Karpas-422 (cell line): ENCODE results near the gene GAS6. TPM values are rescaled to one million over a fixed set of nuclear protein-coding genes. Genes with fewer than 3 reads are reported as not detected.

Source experiments
- DNase-seq: peaks from one replicate; pipeline ENCODE4 v3.0.0-alpha.2; 2015
- H2AFZ ChIP-seq: fragments of 200-600 bp; sonication (generic); 2 replicates; pipeline ENCODE4 v1.6.1; 2014; ENCODE audit warnings: antibody characterized with exemption, low read length, mixed read lengths
- H3K27ac ChIP-seq: fragments of 200-600 bp; sonication (generic); 2 replicates; pipeline ENCODE4 v1.5.1; 2014; ENCODE audit warnings: mild to moderate bottlenecking, low read length, moderate library complexity
- H3K27me3 ChIP-seq: fragments of 200-600 bp; sonication (generic); 2 replicates; pipeline ENCODE4 v1.6.1; 2014; ENCODE audit warnings: low read length, mixed read lengths
- H3K36me3 ChIP-seq: fragments of 200-600 bp; sonication (generic); 2 replicates; pipeline ENCODE4 v1.6.1; 2014; ENCODE audit warnings: low read length, mixed read lengths; ENCODE audit not compliant: insufficient read depth
- H3K4me1 ChIP-seq: fragments of 200-600 bp; sonication (generic); 2 replicates; pipeline ENCODE4 v1.6.1; 2014; ENCODE audit warnings: mild to moderate bottlenecking, low read length, mixed read lengths
- H3K4me2 ChIP-seq: fragments of 200-600 bp; sonication (generic); 2 replicates; pipeline ENCODE4 v1.6.1; 2014; ENCODE audit warnings: low read length, low read depth, mild to moderate bottlenecking; ENCODE audit not compliant: poor library complexity, severe bottlenecking
- H3K4me3 ChIP-seq: fragments of 200-600 bp; sonication (generic); 2 replicates; pipeline ENCODE4 v1.5.1; 2014; ENCODE audit warnings: mild to moderate bottlenecking, antibody characterized with exemption, low read length, mixed read lengths
- H3K79me2 ChIP-seq: fragments of 200-600 bp; sonication (generic); 2 replicates; pipeline ENCODE4 v1.6.1; 2014; ENCODE audit warnings: mild to moderate bottlenecking, low read length, mixed read lengths
- H3K9ac ChIP-seq: fragments of 200-600 bp; sonication (generic); 2 replicates; pipeline ENCODE4 v1.6.0; 2014; ENCODE audit warnings: low read length
- H3K9me2 ChIP-seq: fragments of 200-600 bp; sonication (generic), shearing (Covaris generic); replicated peaks from 2 replicates; pipeline ENCODE4 v1.6.0; 2014; ENCODE audit warnings: mild to moderate bottlenecking, low read length, moderate library complexity; ENCODE audit not compliant: insufficient read depth
- H3K9me3 ChIP-seq: fragments of 300-700, 200-600 bp; sonication (generic); 2 replicates; pipeline ENCODE4 v1.6.1; 2014; ENCODE audit warnings: low read length, mixed read lengths
- H4K20me1 ChIP-seq: fragments of 200-600 bp; sonication (generic); 2 replicates; pipeline ENCODE4 v1.6.1; 2014; ENCODE audit warnings: mild to moderate bottlenecking, antibody characterized with exemption, low read length, low read depth; ENCODE audit not compliant: insufficient read depth
- total RNA-seq: library from RNA; depleted of rRNA; stranded (reverse); fragments of >200 nt; shearing (Covaris generic); gene quantifications from 2 replicates; pipeline ENCODE4 v1.2.3, GENCODE V29; 2014; ENCODE audit warnings: low replicate concordance

GAS6 gene
- total RNA-seq, 1 experiment from 2014 or later: not detected

GRCh38 chr13:113883921-113884804 is 20.3 kb upstream of the GAS6 start:
- Histone ChIP-seq H3K27ac (no peak overlapping the region), H3K9me3 (no peaks in the 10 kb centered on the region), H3K4me2 (no peak overlapping the region), H3K4me1 (no peaks in the 10 kb centered on the region), H4K20me1 (no peaks in the 10 kb centered on the region), H3K79me2 (no peaks in the 10 kb centered on the region), H3K4me3 (no peak overlapping the region), H2AFZ (no peak overlapping the region), H3K9ac (no peak overlapping the region), H3K27me3 (no peaks in the 10 kb centered on the region), H3K9me2 (no peaks in the 10 kb centered on the region), H3K36me3 (no peaks in the 10 kb centered on the region)
- no peak for DNase-seq

- H3K36me3 ChIP-seq: no peaks in the 10 kb centered on the region
- no peak overlapping the region for H2AFZ ChIP-seq
- H3K79me2 ChIP-seq: no peaks in the 10 kb centered on the region
- DNase-seq: no peak
- H3K9me2 ChIP-seq: no peaks in the 10 kb centered on the region
- H4K20me1 ChIP-seq: no peaks in the 10 kb centered on the region
- H3K27me3 ChIP-seq: no peaks in the 10 kb centered on the region
- no peak overlapping the region for H3K27ac ChIP-seq
- no peak overlapping the region for H3K4me2 ChIP-seq
- no peaks in the 10 kb centered on the region for H3K9me3 ChIP-seq
- no peak overlapping the region for H3K9ac ChIP-seq
- H3K4me1 ChIP-seq: no peaks in the 10 kb centered on the region
- no peak overlapping the region for H3K4me3 ChIP-seq
Observed at GRCh38 chr13:113883314-113883811, 19.5 kb upstream of the GAS6 start.

- Histone ChIP-seq H3K36me3 (no peaks in the 10 kb centered on the region), H3K4me2 (no peak overlapping the region), H3K27me3 (no peaks in the 10 kb centered on the region), H3K9me2 (no peaks in the 10 kb centered on the region), H3K9me3 (no peaks in the 10 kb centered on the region), H3K79me2 (no peaks in the 10 kb centered on the region), H4K20me1 (no peaks in the 10 kb centered on the region), H2AFZ (no peak overlapping the region), H3K4me1 (no peaks in the 10 kb centered on the region), H3K4me3 (no peak overlapping the region), H3K27ac (no peak overlapping the region), H3K9ac (no peak overlapping the region)
- DNase-seq: no peak
Observed at GRCh38 chr13:113882716-113883115, 18.8 kb upstream of the GAS6 start.

GRCh38 chr13:113882267-113882630 is 18.4 kb upstream of the GAS6 start:
- Histone ChIP-seq H4K20me1 (no peaks in the 10 kb centered on the region), H3K9me3 (no peaks in the 10 kb centered on the region), H3K79me2 (no peaks in the 10 kb centered on the region), H3K36me3 (no peaks in the 10 kb centered on the region), H3K9me2 (no peaks in the 10 kb centered on the region), H3K9ac (no peak overlapping the region), H2AFZ (no peak overlapping the region), H3K27ac (no peak overlapping the region), H3K4me1 (no peaks in the 10 kb centered on the region), H3K4me2 (no peak overlapping the region), H3K4me3 (no peak overlapping the region), H3K27me3 (no peaks in the 10 kb centered on the region)
- DNase-seq: no peak

- H3K4me2 ChIP-seq: no peak overlapping the region
- no peak overlapping the region for H3K27ac ChIP-seq
- no peaks in the 10 kb centered on the region for H3K4me1 ChIP-seq
- H3K36me3 ChIP-seq: no peaks in the 10 kb centered on the region
- H3K79me2 ChIP-seq: no peaks in the 10 kb centered on the region
- no peaks in the 10 kb centered on the region for H3K9me3 ChIP-seq
- no peak overlapping the region for H3K4me3 ChIP-seq
- H2AFZ ChIP-seq: no peak overlapping the region
- no peaks in the 10 kb centered on the region for H3K27me3 ChIP-seq
- DNase-seq: no peak
- no peak overlapping the region for H3K9ac ChIP-seq
- no peaks in the 10 kb centered on the region for H4K20me1 ChIP-seq
- no peaks in the 10 kb centered on the region for H3K9me2 ChIP-seq
Observed at GRCh38 chr13:113881614-113882266, 17.9 kb upstream of the GAS6 start.

- Histone ChIP-seq H3K79me2 (no peaks in the 10 kb centered on the region), H3K9ac (no peak overlapping the region), H3K4me1 (no peaks in the 10 kb centered on the region), H3K36me3 (no peaks in the 10 kb centered on the region), H3K27me3 (no peaks in the 10 kb centered on the region), H3K4me2 (no peak overlapping the region), H4K20me1 (no peaks in the 10 kb centered on the region), H3K9me3 (no peaks in the 10 kb centered on the region), H3K9me2 (no peaks in the 10 kb centered on the region), H2AFZ (no peak overlapping the region), H3K27ac (no peak overlapping the region), H3K4me3 (no peak overlapping the region)
- DNase-seq: no peak
Observed at GRCh38 chr13:113880651-113881611, 17.1 kb upstream of the GAS6 start.

- no peak overlapping the region for H2AFZ ChIP-seq
- H3K27ac ChIP-seq: no peak overlapping the region
- no peak overlapping the region for H3K4me3 ChIP-seq
- no peak overlapping the region for H3K4me2 ChIP-seq
- H3K36me3 ChIP-seq: no peaks in the 10 kb centered on the region
- no peaks in the 10 kb centered on the region for H3K9me2 ChIP-seq
- no peak overlapping the region for H3K9ac ChIP-seq
- H4K20me1 ChIP-seq: no peaks in the 10 kb centered on the region
- H3K4me1 ChIP-seq: no peaks in the 10 kb centered on the region
- no peaks in the 10 kb centered on the region for H3K27me3 ChIP-seq
- H3K79me2 ChIP-seq: no peaks in the 10 kb centered on the region
- no peak for DNase-seq
- no peaks in the 10 kb centered on the region for H3K9me3 ChIP-seq
Observed at GRCh38 chr13:113879494-113880360, 15.9 kb upstream of the GAS6 start.
